Trophoblast cell (in vitro differentiated cells and primary cell): ENCODE measurements around the gene PHACTR1.

Source experiments
- DNase-seq, 2 donors: peaks; one replicate each; pipeline ENCODE4 v3.0.0-alpha.2; 2016
- H2AFZ ChIP-seq: 2 replicates; pipeline ENCODE4 v1.6.1; 2013; ENCODE audit warnings: low read length, moderate library complexity, mild to moderate bottlenecking; ENCODE audit not compliant: insufficient read depth, poor library complexity
- H2AK5ac ChIP-seq: 2 replicates; pipeline ENCODE4 v1.6.1; 2013; ENCODE audit warnings: mild to moderate bottlenecking, low read length
- H2BK120ac ChIP-seq: 2 replicates; pipeline ENCODE4 v1.6.1; 2013; ENCODE audit warnings: low read length, mild to moderate bottlenecking, moderate library complexity; ENCODE audit not compliant: insufficient read depth, poor library complexity
- H2BK12ac ChIP-seq: 2 replicates; pipeline ENCODE4 v1.6.1; 2013; ENCODE audit warnings: mild to moderate bottlenecking, low read length, moderate library complexity
- H2BK5ac ChIP-seq: 2 replicates; pipeline ENCODE4 v1.6.1; 2013; ENCODE audit warnings: low read length, low read depth, moderate library complexity, mild to moderate bottlenecking; ENCODE audit not compliant: poor library complexity
- H3K14ac ChIP-seq: 2 replicates; pipeline ENCODE4 v1.6.1; 2013; ENCODE audit warnings: mild to moderate bottlenecking, low read length
- H3K18ac ChIP-seq: 2 replicates; pipeline ENCODE4 v1.6.1; 2013; ENCODE audit warnings: mild to moderate bottlenecking, low read length
- H3K23ac ChIP-seq: 2 replicates; pipeline ENCODE4 v1.6.1; 2013; ENCODE audit warnings: low read length
- H3K27ac ChIP-seq: 2 replicates; pipeline ENCODE4 v1.5.1; 2013; ENCODE audit warnings: low read depth, mild to moderate bottlenecking, inconsistent platforms, low read length, moderate library complexity
- H3K27me3 ChIP-seq: 2 replicates; pipeline ENCODE4 v1.6.1; 2013; ENCODE audit warnings: inconsistent platforms, mild to moderate bottlenecking, low read length, moderate library complexity; ENCODE audit not compliant: insufficient read depth
- H3K36me3 ChIP-seq, 2 experiments: 1 replicate in 1 of 2; 2 replicates in 1 of 2; pipeline ENCODE4 v1.6.1; 2013; ENCODE audit warnings: low read length in 2 of 2, mild to moderate bottlenecking in 2 of 2, moderate library complexity in 1 of 2; ENCODE audit not compliant: insufficient read depth in 2 of 2, control insufficient read depth in 1 of 2
- H3K4ac ChIP-seq: 2 replicates; pipeline ENCODE4 v1.6.1; 2013; ENCODE audit warnings: low read depth, mild to moderate bottlenecking, low read length, moderate library complexity
- H3K4me1 ChIP-seq, 2 experiments: 1 replicate in 1 of 2; 2 replicates in 1 of 2; pipeline ENCODE4 v1.6.1; 2013; ENCODE audit warnings: low read length in 2 of 2, mild to moderate bottlenecking in 2 of 2, moderate library complexity in 1 of 2; ENCODE audit not compliant: insufficient read depth in 2 of 2, control insufficient read depth in 1 of 2
- H3K4me2 ChIP-seq: 2 replicates; pipeline ENCODE4 v1.6.1; 2013; ENCODE audit warnings: inconsistent platforms, mild to moderate bottlenecking, low read length, moderate library complexity
- H3K4me3 ChIP-seq: 2 replicates; pipeline ENCODE4 v1.5.1; 2013; ENCODE audit warnings: mild to moderate bottlenecking, low read depth, low read length, inconsistent platforms
- H3K79me1 ChIP-seq: one replicate; pipeline ENCODE4 v1.6.1; 2013; ENCODE audit warnings: low read length
- H3K79me2 ChIP-seq: 2 replicates; pipeline ENCODE4 v1.6.1; 2013; ENCODE audit warnings: low read length, mild to moderate bottlenecking; ENCODE audit not compliant: control insufficient read depth, insufficient read depth, poor library complexity
- H3K9ac ChIP-seq: 2 replicates; pipeline ENCODE4 v1.6.1; 2013; ENCODE audit warnings: mild to moderate bottlenecking, low read length
- H3K9me3 ChIP-seq: 2 replicates; pipeline ENCODE4 v1.6.1; 2013; ENCODE audit warnings: low read depth, mild to moderate bottlenecking, control low read depth, inconsistent platforms, low read length; ENCODE audit not compliant: insufficient read depth
- H4K12ac ChIP-seq: 2 replicates; pipeline ENCODE4 v1.6.1; 2013; ENCODE audit warnings: low read depth, mild to moderate bottlenecking, low read length, moderate library complexity
- H4K8ac ChIP-seq: 2 replicates; pipeline ENCODE4 v1.6.1; 2013; ENCODE audit warnings: low read depth, mild to moderate bottlenecking, low read length, moderate library complexity
- H4K91ac ChIP-seq: one replicate; pipeline ENCODE4 v1.6.1; 2013; ENCODE audit warnings: low read depth, mild to moderate bottlenecking, low read length, moderate library complexity
- WGBS: extraction: QIAGEN DNeasy Blood & Tissue Kit; methylation state at CpG from one replicate; pipeline ENCODE4 v1.1.7; 2013; ENCODE audit warnings: missing lambda C conversion rate; ENCODE audit not compliant: insufficient read length, insufficient coverage; ENCODE audit errors: extremely low coverage; 5-methylcytosine and 5-hydroxymethylcytosine counted together

The PHACTR1 gene

DNA sequence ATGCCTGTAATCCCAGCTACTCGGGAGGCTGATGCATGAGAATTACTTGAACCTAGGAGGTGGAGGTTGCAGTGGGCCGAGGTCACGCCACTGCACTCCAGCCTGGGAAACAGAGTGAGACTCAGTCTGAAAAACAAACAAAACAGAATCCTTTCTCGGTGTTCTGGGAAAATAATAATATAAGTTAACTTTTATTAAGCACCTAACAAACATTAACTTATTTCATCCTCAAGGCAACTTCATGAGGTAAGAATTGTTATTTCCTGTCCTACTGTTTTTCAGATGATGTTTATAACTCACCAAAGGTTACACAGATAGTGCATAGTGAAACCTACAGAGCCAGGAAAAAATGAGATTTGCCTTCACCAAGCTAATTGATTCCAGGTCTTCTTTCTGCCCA, 221.4 kb downstream of the PHACTR1 start:
- Histone ChIP-seq H3K4me1 (no peaks in the 10 kb centered on the region), H3K9ac (no peak overlapping the region), H3K36me3 (no peaks in the 10 kb centered on the region), H3K18ac (no peak overlapping the region), H4K91ac (no peak overlapping the region), H4K12ac (no peak overlapping the region), H3K9me3 (no peaks in the 10 kb centered on the region), H3K27ac (no peak overlapping the region), H3K4me2 (no peak overlapping the region), H3K79me1 (no peaks in the 10 kb centered on the region), H2BK12ac (no peak overlapping the region), H4K8ac (no peak overlapping the region), H3K4me3 (no peak overlapping the region), H3K14ac (no peak overlapping the region), H2AK5ac (no peak overlapping the region), H2BK120ac (no peak overlapping the region), H2BK5ac (no peak overlapping the region), H3K27me3 (no peaks in the 10 kb centered on the region), H3K23ac (no peak overlapping the region), H3K79me2 (no peaks in the 10 kb centered on the region), H2AFZ (no peak overlapping the region), H3K4ac (no peak overlapping the region)
- WGBS, result no CpG with 5 or more reads among the region's 4 CpGs
- DNase-seq, result no peak

DNA sequence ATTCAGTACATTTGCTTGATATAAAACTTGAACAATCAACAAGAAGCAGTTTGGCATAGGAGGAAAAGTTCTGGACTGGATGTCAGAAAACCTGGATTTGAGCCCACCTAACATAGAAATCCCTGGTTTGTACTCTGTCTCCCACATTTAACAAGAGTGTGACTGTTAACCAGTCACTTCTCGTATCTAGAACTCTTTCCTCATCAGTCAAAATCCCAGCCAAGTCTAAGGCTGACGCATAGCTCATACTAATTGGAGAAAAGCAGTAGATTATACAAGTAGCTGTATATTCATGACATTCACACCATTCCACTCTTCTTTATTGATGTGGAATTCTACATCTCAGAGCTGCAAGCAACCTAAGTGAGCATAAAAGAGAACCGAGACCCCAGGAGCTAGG, 222.7 kb downstream of the PHACTR1 start:
- H3K27me3 ChIP-seq, result no peaks in the 10 kb centered on the region
- H2BK12ac ChIP-seq, result no peak overlapping the region
- H3K4ac ChIP-seq, result no peak overlapping the region
- H2AK5ac ChIP-seq, result no peak overlapping the region
- H3K4me1 ChIP-seq, result no peaks in the 10 kb centered on the region
- no peaks in the 10 kb centered on the region for H3K9me3 ChIP-seq
- H3K14ac ChIP-seq, result no peak overlapping the region
- H4K91ac ChIP-seq, result no peak overlapping the region
- no peaks in the 10 kb centered on the region for H3K79me1 ChIP-seq
- H4K12ac ChIP-seq, result no peak overlapping the region
- no peak overlapping the region for H2BK120ac ChIP-seq
- no peak overlapping the region for H4K8ac ChIP-seq
- no peak overlapping the region for H2BK5ac ChIP-seq
- no peak for DNase-seq
- H3K27ac ChIP-seq, result no peak overlapping the region
- no peak overlapping the region for H2AFZ ChIP-seq
- no peak overlapping the region for H3K4me3 ChIP-seq
- no CpG with 5 or more reads among the region's 3 CpGs for WGBS
- H3K4me2 ChIP-seq, result no peak overlapping the region
- H3K23ac ChIP-seq, result no peak overlapping the region
- H3K18ac ChIP-seq, result no peak overlapping the region
- no peaks in the 10 kb centered on the region for H3K79me2 ChIP-seq
- no peak overlapping the region for H3K9ac ChIP-seq
- no peaks in the 10 kb centered on the region for H3K36me3 ChIP-seq

DNA sequence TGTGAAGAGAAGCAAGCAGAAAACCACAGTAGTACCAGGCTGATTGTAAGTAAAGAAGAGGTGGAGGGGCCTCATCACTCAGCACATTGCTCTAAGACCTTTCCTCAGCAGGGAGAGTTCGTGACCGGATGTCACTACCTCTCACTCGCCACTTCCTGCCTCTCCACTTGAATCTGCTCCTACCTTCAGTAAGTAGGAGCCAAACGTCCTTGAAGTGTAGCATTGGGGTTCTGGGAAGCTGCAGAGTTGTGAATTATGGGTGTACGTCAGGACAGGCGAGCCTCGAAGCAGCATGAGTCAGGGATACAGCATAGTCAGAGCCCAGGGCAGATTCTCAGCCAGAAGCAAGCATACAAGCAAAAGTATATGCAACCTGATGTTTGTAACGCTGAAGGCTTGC, 224.9 kb downstream of the PHACTR1 start:
- no peak overlapping the region for H4K91ac ChIP-seq
- H4K12ac ChIP-seq, result no peak overlapping the region
- no peak overlapping the region for H2BK5ac ChIP-seq
- no peak overlapping the region for H2AK5ac ChIP-seq
- no peaks in the 10 kb centered on the region for H3K9me3 ChIP-seq
- H3K4me1 ChIP-seq, result no peaks in the 10 kb centered on the region
- no peak overlapping the region for H2BK12ac ChIP-seq
- no peak overlapping the region for H2AFZ ChIP-seq
- no peaks in the 10 kb centered on the region for H3K36me3 ChIP-seq
- no peaks in the 10 kb centered on the region for H3K79me1 ChIP-seq
- H3K79me2 ChIP-seq, result no peaks in the 10 kb centered on the region
- no peaks in the 10 kb centered on the region for H3K27me3 ChIP-seq
- H3K14ac ChIP-seq, result no peak overlapping the region
- no peak overlapping the region for H3K9ac ChIP-seq
- H2BK120ac ChIP-seq, result no peak overlapping the region
- no peak for DNase-seq
- no peak overlapping the region for H3K27ac ChIP-seq
- no peak overlapping the region for H4K8ac ChIP-seq
- H3K23ac ChIP-seq, result no peak overlapping the region
- no CpG with 5 or more reads among the region's 8 CpGs for WGBS
- H3K18ac ChIP-seq, result no peak overlapping the region
- no peak overlapping the region for H3K4me2 ChIP-seq
- no peak overlapping the region for H3K4me3 ChIP-seq
- H3K4ac ChIP-seq, result no peak overlapping the region

DNA sequence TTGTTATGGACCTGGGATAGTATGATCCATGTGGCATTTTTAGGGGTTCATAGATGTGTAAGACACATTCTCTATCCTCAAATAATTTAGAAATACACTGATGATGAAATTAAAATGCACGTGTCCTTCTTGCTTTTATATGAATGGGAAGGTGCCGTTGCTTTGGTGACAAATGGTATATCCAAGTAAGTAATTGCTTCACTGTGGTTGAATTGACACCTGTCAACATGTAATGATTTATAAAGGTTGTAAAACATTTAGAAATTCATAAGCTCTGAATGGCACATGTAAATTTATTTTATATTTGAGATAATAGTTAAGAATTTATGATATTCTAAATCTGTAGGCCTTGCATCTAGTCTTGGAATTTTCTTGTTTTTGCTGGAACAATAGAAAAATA, 227.0 kb downstream of the PHACTR1 start:
- Histone ChIP-seq H4K91ac (no peak overlapping the region), H2AK5ac (no peak overlapping the region), H3K27ac (no peak overlapping the region), H2BK5ac (no peak overlapping the region), H2BK120ac (no peak overlapping the region), H2AFZ (no peak overlapping the region), H3K23ac (no peak overlapping the region), H3K79me2 (no peaks in the 10 kb centered on the region), H3K9me3 (no peaks in the 10 kb centered on the region), H4K12ac (no peak overlapping the region), H3K4me3 (no peak overlapping the region), H3K79me1 (no peaks in the 10 kb centered on the region), H4K8ac (no peak overlapping the region), H3K4me1 (no peaks in the 10 kb centered on the region), H3K4ac (no peak overlapping the region), H3K14ac (no peak overlapping the region), H3K9ac (no peak overlapping the region), H2BK12ac (no peak overlapping the region), H3K36me3 (no peaks in the 10 kb centered on the region), H3K27me3 (no peaks in the 10 kb centered on the region), H3K4me2 (no peak overlapping the region), H3K18ac (no peak overlapping the region)
- no peak for DNase-seq
- no CpG with 5 or more reads among the region's 2 CpGs for WGBS
